H1 (cell line): ENCODE data around the gene FAM181B. TPM values are rescaled to one million over a fixed set of nuclear protein-coding genes. Genes with fewer than 3 reads are reported as not detected.

Experiments
- CTCF ChIA-PET: fragments of 300-600 bp; sonication (Branson Sonifier 250); formaldehyde crosslinking; loops from one replicate; lab custom pipeline; 2021; ENCODE audit not compliant: partially characterized antibody; lab: Charles Lee
- POLR2A ChIA-PET: fragments of 300-600 bp; sonication (Branson Sonifier 250); formaldehyde crosslinking; loops from one replicate; lab custom pipeline; 2021; ENCODE audit warnings: inconsistent platforms; ENCODE audit not compliant: partially characterized antibody; lab: Charles Lee
- DNase-seq, 2 experiments: peaks; one replicate each; pipeline versions ENCODE4 v3.0.0 to v3.0.0-alpha.2; 2010 to 2022; ENCODE audit warnings: low spot score in 2 of 2, low read depth in 1 of 2, mixed read lengths in 1 of 2
- FAIRE-seq: peaks from 2 replicates; lab custom pipeline; 2011; peaks lifted over from hg19 to GRCh38; lab: Jason Lieb, UNC
- H2AFZ ChIP-seq: 2 replicates; pipeline ENCODE4 v1.8.1; 2012; ENCODE audit warnings: low read length, inconsistent platforms
- H2AK5ac ChIP-seq: 2 replicates; pipeline ENCODE4 v1.6.1; 2013; ENCODE audit warnings: low read depth, low read length
- H2BK120ac ChIP-seq: replicated peaks from 2 replicates; pipeline ENCODE3; 2013; ENCODE audit warnings: low read depth, low read length, inconsistent platforms
- H2BK12ac ChIP-seq: 2 replicates; pipeline ENCODE4 v1.6.1; 2013; ENCODE audit warnings: low read depth, low read length
- H2BK15ac ChIP-seq: 2 replicates; pipeline ENCODE4 v1.6.1; 2013; ENCODE audit warnings: low read length
- H2BK20ac ChIP-seq: 2 replicates; pipeline ENCODE4 v1.6.1; 2013; ENCODE audit warnings: low read length
- H2BK5ac ChIP-seq: 2 replicates; pipeline ENCODE4 v1.6.1; 2013; ENCODE audit warnings: low read depth, low read length
- H3K14ac ChIP-seq: 2 replicates; pipeline ENCODE4 v1.6.1; 2013; ENCODE audit warnings: inconsistent platforms; ENCODE audit not compliant: insufficient read length
- H3K18ac ChIP-seq: 2 replicates; pipeline ENCODE4 v1.6.1; 2013; ENCODE audit warnings: low read length; ENCODE audit errors: extremely low read depth
- H3K23ac ChIP-seq: 2 replicates; pipeline ENCODE4 v1.6.1; 2013; ENCODE audit warnings: inconsistent platforms; ENCODE audit not compliant: insufficient read length
- H3K23me2 ChIP-seq: 2 replicates; pipeline ENCODE4 v1.6.1; 2013; ENCODE audit warnings: low read depth, low read length
- H3K27ac ChIP-seq: 2 replicates; pipeline ENCODE4 v1.6.1; 2011; ENCODE audit warnings: low read depth, low read length, inconsistent platforms
- H3K27me3 ChIP-seq, 4 experiments: replicated peaks in 1 of 4; 1 replicate in 1 of 4; 2 replicates in 3 of 4; pipeline versions ENCODE4 v1.6.1 to v1.8.1; 2011 to 2013; ENCODE audit warnings: low read length in 3 of 4, mild to moderate bottlenecking in 3 of 4, inconsistent platforms in 2 of 4, mixed read lengths in 2 of 4, moderate library complexity in 1 of 4; ENCODE audit not compliant: control insufficient read depth in 3 of 4, insufficient read depth in 3 of 4; ENCODE audit errors: extremely low read depth in 1 of 4
- H3K36me3 ChIP-seq, 4 experiments: 2 replicates each; pipeline versions ENCODE4 v1.6.1 to v1.8.1; 2011 to 2013; ENCODE audit warnings: mild to moderate bottlenecking in 4 of 4, low read length in 3 of 4, moderate library complexity in 2 of 4, control low read depth in 1 of 4, inconsistent platforms in 1 of 4; ENCODE audit not compliant: insufficient read depth in 4 of 4, control insufficient read depth in 2 of 4
- H3K4ac ChIP-seq: replicated peaks from 2 replicates; pipeline ENCODE3; 2013; ENCODE audit warnings: low read length, low read depth, mixed read lengths, inconsistent platforms; ENCODE audit not compliant: insufficient read length
- H3K4me1 ChIP-seq, 4 experiments: replicated peaks in 1 of 4; 1 replicate in 1 of 4; 2 replicates in 3 of 4; pipeline versions ENCODE4 v1.6.1 to v1.8.1; 2011 to 2013; ENCODE audit warnings: low read length in 3 of 4, inconsistent platforms in 2 of 4, mixed read lengths in 1 of 4; ENCODE audit not compliant: insufficient read depth in 4 of 4, control insufficient read depth in 3 of 4
- H3K4me2 ChIP-seq, 2 experiments: 2 replicates each; pipeline versions ENCODE4 v1.6.1 to v1.8.1; 2011 to 2013; ENCODE audit warnings: low read depth in 2 of 2, low read length in 2 of 2, control low read depth in 1 of 2, inconsistent platforms in 1 of 2, mild to moderate bottlenecking in 1 of 2; ENCODE audit not compliant: insufficient read depth in 1 of 2
- H3K4me3 ChIP-seq, 4 experiments: fragments of 200-600, 300-600 bp in 1 of 4; sonication (generic), shearing (Covaris generic), sonication (Bioruptor Twin) in 1 of 4; 2 replicates each; pipeline versions ENCODE4 v1.5.1 to v1.8.1; 2011 to 2016; ENCODE audit warnings: low read length in 4 of 4, low read depth in 3 of 4, control low read depth in 2 of 4, inconsistent platforms in 2 of 4, mild to moderate bottlenecking in 2 of 4, mixed read lengths in 1 of 4, moderate library complexity in 1 of 4; ENCODE audit not compliant: insufficient read depth in 2 of 4; ENCODE audit errors: extremely low read depth in 1 of 4
- H3K56ac ChIP-seq: replicated peaks from 2 replicates; pipeline ENCODE3; 2013; ENCODE audit warnings: low read depth, mild to moderate bottlenecking, mixed read lengths, low read length, inconsistent platforms; ENCODE audit not compliant: insufficient read length
- H3K79me1 ChIP-seq: 2 replicates; pipeline ENCODE4 v1.6.1; 2013; ENCODE audit warnings: low read depth, low read length, control low read depth
- H3K79me2 ChIP-seq, 2 experiments: 2 replicates each; pipeline versions ENCODE4 v1.6.1 to v1.8.1; 2012 to 2013; ENCODE audit warnings: low read length in 2 of 2, mild to moderate bottlenecking in 2 of 2, inconsistent platforms in 1 of 2; ENCODE audit not compliant: insufficient read depth in 2 of 2, control insufficient read depth in 1 of 2
- H3K9ac ChIP-seq, 4 experiments: replicated peaks in 1 of 4; 1 replicate in 1 of 4; 2 replicates in 3 of 4; pipeline versions ENCODE4 v1.6.1 to v1.8.1; 2011 to 2013; ENCODE audit warnings: low read depth in 3 of 4, low read length in 3 of 4, control low read depth in 2 of 4, mild to moderate bottlenecking in 2 of 4, moderate library complexity in 2 of 4, inconsistent platforms in 1 of 4; ENCODE audit errors: extremely low read depth in 1 of 4
- H3K9me3 ChIP-seq, 2 experiments: 2 replicates each; pipeline versions ENCODE4 v1.6.1 to v1.8.1; 2012 to 2013; ENCODE audit warnings: mild to moderate bottlenecking in 2 of 2, moderate library complexity in 2 of 2, control low read depth in 1 of 2, inconsistent platforms in 1 of 2, low read depth in 1 of 2, low read length in 1 of 2, mixed read lengths in 1 of 2; ENCODE audit not compliant: insufficient read depth in 2 of 2
- H4K20me1 ChIP-seq, 2 experiments: replicated peaks in 1 of 2; 2 replicates each; pipeline versions ENCODE3 to v1.8.1; 2011 to 2013; ENCODE audit warnings: inconsistent platforms in 2 of 2, low read length in 2 of 2, mild to moderate bottlenecking in 1 of 2; ENCODE audit not compliant: insufficient read depth in 2 of 2, control insufficient read depth in 1 of 2
- H4K5ac ChIP-seq: 2 replicates; pipeline ENCODE4 v1.6.1; 2013; ENCODE audit warnings: low read length, low read depth, mixed read lengths, inconsistent platforms; ENCODE audit not compliant: insufficient read length
- H4K8ac ChIP-seq: 2 replicates; pipeline ENCODE4 v1.8.0; 2013; ENCODE audit warnings: mild to moderate bottlenecking, moderate library complexity, low read length, inconsistent platforms; ENCODE audit not compliant: insufficient read depth; ENCODE audit errors: extremely low read depth
- H4K91ac ChIP-seq: replicated peaks from 2 replicates; pipeline ENCODE3; 2013; ENCODE audit warnings: low read length, mixed read lengths, inconsistent platforms; ENCODE audit not compliant: insufficient read length
- BCL11A ChIP-seq, 2 experiments: IDR thresholded peaks; one replicate each; pipeline ENCODE4 v1.6.1; 2011; ENCODE audit warnings: low read depth in 2 of 2, low read length in 2 of 2, mild to moderate bottlenecking in 2 of 2
- GABPA ChIP-seq: IDR thresholded peaks from 2 replicates; pipeline ENCODE4 v1.6.1; 2011; ENCODE audit warnings: mild to moderate bottlenecking, low read length, moderate library complexity, borderline replicate concordance; ENCODE audit not compliant: insufficient read depth
- HDAC2 ChIP-seq, 2 experiments: fragments of 300-600 bp in 1 of 2; sonication (generic) in 1 of 2; IDR thresholded peaks; 2 replicates each; pipeline ENCODE4 v1.6.1; 2011 to 2012; ENCODE audit warnings: low read depth in 2 of 2, low read length in 2 of 2, mild to moderate bottlenecking in 2 of 2, moderate library complexity in 2 of 2, borderline replicate concordance in 1 of 2, inconsistent platforms in 1 of 2
- KDM4A ChIP-seq: IDR thresholded peaks from one replicate; pipeline ENCODE4 v1.7.1; 2012; ENCODE audit warnings: low read depth, mild to moderate bottlenecking, moderate library complexity, low read length, inconsistent platforms; ENCODE audit not compliant: severe bottlenecking
- RBBP5 ChIP-seq: IDR thresholded peaks from 2 replicates; pipeline ENCODE4 v1.7.1; 2012; ENCODE audit warnings: low read depth, mild to moderate bottlenecking, inconsistent platforms, low read length, moderate library complexity, borderline replicate concordance
- SAP30 ChIP-seq: fragments of 300-600 bp; sonication (generic); IDR thresholded peaks from 2 replicates; pipeline ENCODE4 v1.7.1; 2012; ENCODE audit warnings: low read length, moderate library complexity, mild to moderate bottlenecking, inconsistent platforms; ENCODE audit not compliant: insufficient read depth, insufficient replicate concordance
- SRF ChIP-seq: IDR thresholded peaks from 2 replicates; pipeline ENCODE4 v1.6.1; 2011; ENCODE audit warnings: mild to moderate bottlenecking, low read depth, low read length, moderate library complexity
- ZNF274 ChIP-seq: IDR thresholded peaks from 2 replicates; pipeline ENCODE4 v1.7.0; 2012; ENCODE audit warnings: low read length, borderline replicate concordance; ENCODE audit errors: extremely low read depth
- WGBS, 2 experiments: shearing (Covaris generic) in 1 of 2; methylation state at CpG; one replicate each; pipeline versions ENCODE4 v1.1.6 to v1.1.7; 2013 to 2015; ENCODE audit warnings: low lambda C conversion rate in 2 of 2, mixed read lengths in 2 of 2, inconsistent platforms in 1 of 2, low coverage in 1 of 2, missing lambda C conversion rate in 1 of 2; ENCODE audit not compliant: insufficient replicate concordance in 2 of 2, insufficient coverage in 1 of 2, insufficient read length in 1 of 2; ENCODE audit errors: extremely low coverage in 1 of 2, missing lambda C conversion rate in 1 of 2; 5-methylcytosine and 5-hydroxymethylcytosine counted together
- polyA plus RNA-seq, 7 experiments: library from polyadenylated mRNA; depleted of rRNA in 3 of 7; stranded (reverse) in 5 of 7; unstranded in 2 of 7; fragments of >200 nt in 5 of 7; fragments of 200-250 nt in 2 of 7; gene quantifications; 1 replicate in 5 of 7; 2 replicates in 1 of 7; 4 replicates in 1 of 7; pipeline versions ENCODE4 v1.2.1 to v1.2.3, GENCODE V29; 2011 to 2013; ENCODE audit warnings: missing spikeins in 2 of 7, mixed read lengths in 2 of 7
- total RNA-seq: library from RNA; stranded (reverse); fragmentation: NEBNext Ultra II Directional; extraction: Animal tissue kit (Norgen Biotek cat#: 25700); gene quantifications from 2 replicates; pipeline ENCODE4 v1.2.1, GENCODE V29; 2021
- TF ChIP-seq, protein P1 (sequence below), 3 experiments: IDR thresholded peaks; 1 replicate in 2 of 3; 2 replicates in 1 of 3; pipeline versions ENCODE4 v1.5.1 to v1.6.1; 2011; ENCODE audit warnings: low read length in 3 of 3, mild to moderate bottlenecking in 3 of 3, inconsistent platforms in 2 of 3, low read depth in 1 of 3, moderate library complexity in 1 of 3; ENCODE audit not compliant: insufficient read depth in 1 of 3; ENCODE audit errors: control extremely low read depth in 1 of 3
- TF ChIP-seq, protein P2 (sequence below): IDR thresholded peaks from 2 replicates; pipeline ENCODE4 v1.6.1; 2012; ENCODE audit warnings: inconsistent platforms

The FAM181B gene
- total and polyA plus RNA-seq, 2 of the 8 experiments (the other 6 are each of a cell fraction or from before 2014, with no cell fraction given) = 0.21 to 0.37 TPM

DNA sequence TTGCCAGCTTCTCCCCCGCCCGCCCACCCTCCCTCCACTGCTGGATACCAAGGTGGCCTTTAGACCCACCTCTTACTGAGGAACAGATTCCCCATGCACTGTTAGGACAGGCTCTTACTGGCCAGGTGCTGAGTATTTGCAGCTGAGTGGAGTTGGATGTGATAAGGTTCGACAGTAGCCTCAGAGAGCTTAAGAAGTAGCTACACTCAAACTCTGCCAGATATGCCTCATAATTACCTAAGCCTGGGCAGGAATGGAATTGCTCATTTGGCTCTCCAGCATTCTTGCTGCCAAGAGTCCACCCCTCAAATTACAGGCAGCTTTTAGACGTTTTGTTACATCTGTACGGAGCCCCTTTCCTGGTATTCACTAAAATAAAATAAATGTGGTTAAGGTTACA lies 9.6 kb downstream of the FAM181B start:
- FAIRE-seq = no peak
- ChIA-PET POLR2A (no interaction called here), CTCF (interaction anchor here (1.0 to 5.2 kb wide), 4 partner anchors 52 to 569 kb away, joined by 3 to 26 read pairs (median 4); no protein-coding TSS in a partner anchor)

More for the DNA sequence above, 9.6 kb downstream of the FAM181B start:
- Histone ChIP-seq H3K27ac (no peak overlapping the region), H2BK20ac (no peak overlapping the region), H3K79me1 (no peaks in the 10 kb centered on the region), H3K4me2 (no peak overlapping the region), H3K23ac (no peak overlapping the region), H4K20me1 (no peaks in the 10 kb centered on the region), H3K79me2 (no peaks in the 10 kb centered on the region), H3K14ac (no peak overlapping the region), H2BK15ac (no peak overlapping the region), H4K5ac (no peak overlapping the region), H3K23me2 (no peaks in the 10 kb centered on the region), H3K9ac (no peak overlapping the region), H2AFZ (no peak overlapping the region), H2BK5ac (no peak overlapping the region), H3K36me3 (no peaks in the 10 kb centered on the region), H3K18ac (no peak overlapping the region), H3K56ac (no peak overlapping the region), H3K4me1 (no peaks in the 10 kb centered on the region), H3K4ac (no peak overlapping the region), H3K27me3 (no peaks in the 10 kb centered on the region; a peak in 1 of 7 replicates), H2BK12ac (no peak overlapping the region), H4K91ac (no peak overlapping the region), H2BK120ac (no peak overlapping the region), H3K4me3 (no peak overlapping the region), H2AK5ac (no peak overlapping the region), H3K9me3 (no peaks in the 10 kb centered on the region), H4K8ac (no peak overlapping the region)
- TF ChIP-seq BCL11A (IDR thresholded peaks at IDR 0.05; ENCODE audit: low read depth in 2 of 2, low read length in 2 of 2) (no peak), KDM4A (no peak), RBBP5 (no peak), GABPA (no peak), HDAC2 (IDR thresholded peaks at IDR 0.05; ENCODE audit: borderline replicate concordance in 1 of 2, low read depth in 2 of 2, low read length in 2 of 2) (no peak), SAP30 (no peak), SRF (no peak), ZNF274 (no peak)
- TF ChIP-seq, protein P1, sequence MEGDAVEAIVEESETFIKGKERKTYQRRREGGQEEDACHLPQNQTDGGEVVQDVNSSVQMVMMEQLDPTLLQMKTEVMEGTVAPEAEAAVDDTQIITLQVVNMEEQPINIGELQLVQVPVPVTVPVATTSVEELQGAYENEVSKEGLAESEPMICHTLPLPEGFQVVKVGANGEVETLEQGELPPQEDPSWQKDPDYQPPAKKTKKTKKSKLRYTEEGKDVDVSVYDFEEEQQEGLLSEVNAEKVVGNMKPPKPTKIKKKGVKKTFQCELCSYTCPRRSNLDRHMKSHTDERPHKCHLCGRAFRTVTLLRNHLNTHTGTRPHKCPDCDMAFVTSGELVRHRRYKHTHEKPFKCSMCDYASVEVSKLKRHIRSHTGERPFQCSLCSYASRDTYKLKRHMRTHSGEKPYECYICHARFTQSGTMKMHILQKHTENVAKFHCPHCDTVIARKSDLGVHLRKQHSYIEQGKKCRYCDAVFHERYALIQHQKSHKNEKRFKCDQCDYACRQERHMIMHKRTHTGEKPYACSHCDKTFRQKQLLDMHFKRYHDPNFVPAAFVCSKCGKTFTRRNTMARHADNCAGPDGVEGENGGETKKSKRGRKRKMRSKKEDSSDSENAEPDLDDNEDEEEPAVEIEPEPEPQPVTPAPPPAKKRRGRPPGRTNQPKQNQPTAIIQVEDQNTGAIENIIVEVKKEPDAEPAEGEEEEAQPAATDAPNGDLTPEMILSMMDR (IDR thresholded peaks at IDR 0.05; ENCODE audit: control extremely low read depth in 1 of 3, insufficient read depth in 1 of 3, low read depth in 1 of 3, low read length in 3 of 3) = no peak
- TF ChIP-seq, protein P2, sequence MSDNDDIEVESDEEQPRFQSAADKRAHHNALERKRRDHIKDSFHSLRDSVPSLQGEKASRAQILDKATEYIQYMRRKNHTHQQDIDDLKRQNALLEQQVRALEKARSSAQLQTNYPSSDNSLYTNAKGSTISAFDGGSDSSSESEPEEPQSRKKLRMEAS = no peak
- no peak for DNase-seq
- WGBS, 2 experiments = 78% methylated on average over 3 of the region's 5 CpGs; no CpG with 5 or more reads in 1 of the 2 experiments
